Left renal cortex interstitium (tissue), 4 donors: ENCODE data around the gene ETV6. TPM values are rescaled to one million over a fixed set of nuclear protein-coding genes. Genes with fewer than 3 reads are reported as not detected.

Source experiments
- DNase-seq, 4 donors: peaks; one replicate each; pipeline ENCODE4 v3.0.0-alpha.2; 2013; ENCODE audit warnings: low read depth in 4 of 4, low spot score in 2 of 4, missing footprints in 1 of 4
- polyA plus RNA-seq, 4 donors: library from polyadenylated mRNA; unstranded; fragments of 120-200 nt; gene quantifications; one replicate each; pipeline ENCODE4 v1.2.1, GENCODE V29; 2013; ENCODE audit not compliant: insufficient read length in 4 of 4

The ETV6 gene
- polyA plus RNA-seq, 4 donors: 11.7 to 14.7 (median 14.1) TPM

DNA sequence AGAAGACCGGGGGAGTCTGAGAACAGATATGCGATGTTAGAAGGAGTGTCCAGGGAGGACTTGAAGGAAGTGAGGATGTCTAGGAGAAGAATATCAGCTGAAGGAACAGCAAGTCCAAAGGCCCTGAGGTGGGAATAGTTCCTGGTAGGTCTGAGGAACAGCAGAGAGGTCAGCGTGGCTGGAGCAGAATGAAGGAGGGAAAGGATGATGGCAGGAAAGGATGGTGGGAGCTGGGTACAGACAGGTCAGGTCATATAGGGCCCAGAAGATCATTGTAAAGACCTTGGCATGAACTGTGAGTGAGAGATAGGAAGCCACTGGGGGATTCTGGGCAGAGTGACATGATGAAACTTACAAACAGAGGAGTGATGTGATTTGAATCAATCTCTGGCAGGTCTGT, 171.0 kb downstream of the ETV6 start:
- no peak for DNase-seq

DNA sequence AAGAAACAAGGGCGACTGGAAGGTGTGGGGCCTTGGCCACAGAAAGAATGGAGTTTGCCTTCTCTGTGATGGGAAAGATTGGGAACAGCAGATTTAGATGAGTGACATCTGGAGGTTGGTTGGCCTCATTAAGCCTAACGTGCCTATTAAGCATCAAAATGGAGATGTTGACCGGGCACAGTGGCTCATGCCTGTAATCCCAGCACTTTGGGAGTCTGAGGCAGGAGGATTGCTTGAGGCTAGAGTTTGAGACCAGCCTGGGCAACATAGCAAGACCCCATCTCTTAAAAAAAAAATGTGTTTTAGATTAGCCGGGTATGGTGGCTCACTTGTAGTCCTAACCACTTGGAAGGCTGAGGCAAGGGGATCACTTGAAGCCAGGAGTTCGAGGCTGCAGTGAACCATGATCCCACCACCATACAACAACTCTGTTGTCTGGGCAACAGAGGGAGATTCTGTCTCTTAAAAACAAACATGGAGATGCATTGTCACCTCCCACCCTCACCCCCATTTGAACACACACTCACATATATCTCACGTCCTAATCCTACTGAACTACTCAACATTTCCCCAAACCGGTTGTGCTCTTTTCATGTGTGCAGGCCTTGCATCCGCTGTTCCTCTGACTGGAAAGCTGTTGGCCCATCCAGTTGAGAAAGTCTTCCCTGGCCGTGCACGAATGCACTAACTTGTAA, 172.1 kb downstream of the ETV6 start:
- DNase-seq: no peak

DNA sequence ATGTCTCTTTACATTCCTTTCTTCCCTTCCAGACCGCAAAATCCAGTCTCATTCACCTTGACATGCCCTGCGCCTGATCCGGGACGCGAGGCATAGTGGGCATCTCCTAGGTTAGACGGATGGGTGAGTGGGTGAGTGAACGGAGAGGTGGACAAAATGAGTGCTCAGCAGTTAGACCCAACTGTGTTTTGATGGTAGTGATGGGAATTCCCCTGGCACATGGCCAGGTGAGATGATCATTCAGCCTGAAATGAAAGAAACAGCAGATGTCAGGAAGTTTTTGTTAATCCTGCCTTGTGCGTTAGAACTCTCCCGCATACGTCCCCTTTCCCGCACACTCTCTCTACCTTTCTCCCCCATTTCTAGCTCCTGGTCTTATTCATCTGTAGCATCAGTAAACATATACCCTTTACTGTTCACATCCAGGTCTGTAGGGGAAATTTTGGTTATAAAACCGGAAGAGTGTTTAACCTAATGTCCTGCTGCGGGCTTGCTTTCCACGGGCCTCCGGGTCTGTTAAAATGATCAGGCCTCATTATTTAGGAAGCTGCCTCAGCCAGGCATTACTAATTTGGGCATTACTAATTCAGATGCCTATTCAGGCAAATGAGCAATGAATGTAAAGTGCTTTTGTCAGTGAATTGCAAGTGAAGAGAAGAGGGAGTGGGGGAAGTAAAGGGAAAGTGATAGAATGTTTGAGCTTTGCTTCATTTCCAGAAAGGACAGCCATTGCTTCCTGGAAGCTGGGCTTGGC, 172.8 kb downstream of the ETV6 start:
- DNase-seq: no peak

- DNase-seq: no peak
Observed at GRCh38 chr12:11823043-11823442, 173.6 kb downstream of the ETV6 start.

DNA sequence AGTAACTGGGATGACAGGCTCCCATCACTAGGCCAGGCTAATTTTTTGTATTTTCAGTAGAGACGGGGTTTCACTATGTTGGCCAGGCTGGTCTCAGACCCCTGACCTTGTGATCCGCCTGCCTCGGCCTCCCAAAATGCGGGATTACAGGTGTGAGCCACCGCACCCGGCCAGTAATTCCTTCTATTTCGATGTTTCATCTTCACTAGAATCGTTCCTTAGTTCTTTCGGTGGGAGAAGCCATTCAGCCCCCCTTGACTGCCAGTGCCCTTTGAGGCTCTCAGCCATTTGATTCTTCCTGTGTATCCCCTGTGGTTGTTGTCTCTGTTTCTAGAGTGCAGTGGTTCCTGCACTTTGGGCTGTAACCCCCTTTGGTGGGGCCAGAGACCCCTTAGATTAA, 174.1 kb downstream of the ETV6 start:
- DNase-seq: no peak

DNA sequence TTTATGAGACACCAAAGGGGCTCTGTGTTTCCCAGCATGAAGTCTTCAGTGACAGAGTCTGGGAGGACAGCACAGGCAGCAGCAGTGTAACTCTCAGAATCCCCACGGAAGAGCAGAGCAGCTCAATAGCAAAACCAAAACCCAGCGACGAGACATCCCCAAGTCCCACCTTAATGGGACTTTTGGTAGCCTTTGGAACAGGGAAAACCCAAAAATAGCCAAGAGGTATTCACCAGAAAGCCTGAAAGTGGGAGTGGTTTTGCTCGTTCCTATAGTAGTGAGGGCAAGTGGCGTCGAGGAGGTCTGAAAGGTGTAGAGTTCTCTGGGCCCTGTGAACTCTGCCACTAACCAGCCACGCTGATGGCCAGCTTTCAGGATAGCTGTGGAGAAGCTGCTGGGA, 174.6 kb downstream of the ETV6 start:
- DNase-seq: no peak

DNA sequence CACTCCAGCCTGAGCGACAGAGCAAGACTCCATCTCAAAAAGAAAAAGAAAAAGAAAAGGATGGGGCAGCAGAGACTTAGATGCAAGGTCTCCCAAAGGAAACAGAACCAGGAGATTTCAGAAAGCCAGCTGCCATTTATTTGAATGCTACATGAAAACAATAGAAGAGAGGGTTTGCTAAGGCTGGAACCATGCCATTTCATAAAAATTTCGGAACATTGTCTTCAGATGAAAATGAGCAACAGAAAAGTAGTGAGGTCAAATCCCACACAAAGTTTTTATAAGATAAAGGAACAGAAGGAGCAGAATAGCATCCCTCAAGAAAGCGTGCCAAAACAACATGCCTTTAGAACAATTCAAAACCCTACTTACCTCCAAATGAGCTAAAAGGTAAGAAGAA, 175.3 kb downstream of the ETV6 start:
- no peak for DNase-seq

DNA sequence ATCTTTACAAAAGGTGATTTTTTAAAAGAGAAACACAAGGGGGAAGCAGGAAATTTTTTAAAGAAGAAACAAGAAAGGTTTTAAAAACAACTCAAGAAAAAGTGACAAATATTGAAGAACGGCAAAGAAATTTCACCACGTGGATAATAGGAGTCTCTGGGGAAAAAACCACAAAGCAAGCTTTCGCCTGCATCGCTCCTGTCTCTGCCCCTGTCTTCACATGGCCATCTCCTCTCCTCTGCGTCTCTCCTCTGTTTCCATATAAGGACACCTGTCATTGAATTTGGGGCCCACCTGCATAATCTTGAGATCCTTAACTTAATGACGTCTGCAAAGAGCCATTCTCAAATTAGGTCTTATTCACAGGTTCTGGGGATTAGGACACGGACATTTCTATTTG, 175.8 kb downstream of the ETV6 start:
- DNase-seq: no peak

DNA sequence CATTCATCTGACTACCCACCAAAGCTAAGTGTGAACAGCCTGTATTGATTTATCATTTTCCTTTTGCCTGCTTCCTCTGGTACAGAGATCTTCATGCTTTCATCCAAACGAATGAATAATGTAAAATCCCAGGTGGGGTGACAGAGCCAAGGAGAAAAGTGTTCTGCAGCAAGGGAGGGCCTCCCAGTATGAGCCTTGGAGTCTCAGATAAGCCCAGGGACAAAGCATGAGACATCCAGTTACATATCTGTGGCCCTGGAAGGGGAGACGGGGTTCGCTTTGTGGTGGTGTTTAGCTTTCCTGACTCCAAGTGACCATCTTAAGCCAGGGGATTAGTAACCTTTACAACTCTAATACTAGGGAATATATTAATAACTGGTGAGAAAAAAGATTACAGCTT, 177.1 kb downstream of the ETV6 start:
- DNase-seq: no peak

- DNase-seq: no peak
Observed at GRCh38 chr12:11827091-11828061, 177.9 kb downstream of the ETV6 start.

GRCh38 chr12:11829764-11830194, 180.3 kb downstream of the ETV6 start:
- DNase-seq: no peak

DNA sequence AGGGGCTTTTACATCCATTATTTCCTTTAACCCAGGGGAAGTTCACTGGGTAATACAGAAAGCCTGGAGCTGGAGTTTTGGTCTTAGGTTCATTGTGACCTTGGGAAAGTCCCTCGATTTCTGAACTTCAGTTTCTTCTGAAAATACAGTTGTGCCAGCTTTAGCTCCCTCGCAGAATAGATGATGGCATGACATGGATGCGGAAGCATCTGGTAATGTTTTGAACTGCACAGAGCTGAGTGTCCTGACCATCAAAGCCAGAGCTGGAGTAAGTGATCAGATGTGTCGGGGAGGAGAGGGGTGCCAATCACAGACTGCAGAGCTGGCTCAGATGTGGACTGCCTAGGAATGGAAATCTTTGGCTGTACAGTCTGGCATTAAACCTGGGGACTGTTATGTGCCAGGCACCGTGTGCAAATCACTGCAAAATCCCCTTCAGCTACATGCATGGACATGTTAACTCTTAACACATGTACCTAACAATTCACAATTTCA, 180.9 kb downstream of the ETV6 start:
- no peak for DNase-seq

DNA sequence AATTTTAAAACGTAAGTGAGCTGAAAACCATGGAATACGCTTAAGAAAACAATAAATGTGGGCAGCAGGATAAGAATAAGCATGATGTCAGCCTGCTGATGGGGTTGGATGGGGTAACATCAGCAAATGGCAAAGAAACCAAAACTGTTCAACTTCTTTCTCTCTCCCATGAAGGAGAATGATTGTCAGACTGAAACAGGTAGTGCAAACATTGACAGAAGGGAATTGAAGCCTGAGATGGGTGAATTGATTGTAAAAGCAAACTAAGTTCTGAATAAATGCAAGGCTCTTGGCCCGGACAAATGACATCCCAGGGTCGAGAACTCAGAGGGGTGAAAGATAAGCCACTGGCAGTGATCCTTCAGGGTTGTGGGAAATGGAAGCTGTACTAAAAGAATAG, 182.6 kb downstream of the ETV6 start:
- DNase-seq: no peak

GRCh38 chr12:11833174-11833895, 183.9 kb downstream of the ETV6 start:
- DNase-seq: no peak

DNA sequence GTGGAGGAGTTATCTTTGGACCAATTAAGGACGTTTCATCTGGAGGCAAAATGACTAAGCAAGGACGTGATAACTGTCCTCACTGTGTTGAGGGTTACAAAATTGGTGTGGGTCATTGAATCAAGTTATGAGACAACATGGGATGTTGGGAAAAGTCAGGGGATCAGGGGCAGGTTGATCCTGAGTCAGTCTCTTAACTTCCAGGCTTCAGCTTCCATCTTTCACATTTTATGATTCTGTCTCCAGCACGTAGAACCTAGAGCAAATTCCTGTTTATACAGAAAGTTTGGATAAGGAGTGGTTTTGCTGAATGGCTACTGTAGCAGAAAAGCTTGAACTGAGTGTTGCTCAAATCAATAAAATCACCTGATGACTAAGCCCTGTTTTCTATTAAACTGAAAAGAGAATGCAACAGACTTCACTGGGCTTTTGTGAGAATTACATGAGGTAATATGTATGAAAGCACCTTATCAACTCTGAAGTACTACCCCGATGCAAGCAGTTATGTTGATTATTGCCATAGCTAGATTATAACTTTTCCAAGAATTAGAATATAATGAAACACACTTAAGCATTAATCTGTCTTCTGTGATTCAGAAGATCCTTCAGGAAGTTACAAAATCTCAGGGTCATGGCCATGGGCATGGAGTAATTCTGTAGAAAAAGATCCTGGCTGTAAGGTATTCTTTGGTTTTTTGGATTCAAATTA, 184.8 kb downstream of the ETV6 start:
- no peak for DNase-seq

GRCh38 chr12:11834931-11835330, 185.5 kb downstream of the ETV6 start:
- DNase-seq: no peak

DNA sequence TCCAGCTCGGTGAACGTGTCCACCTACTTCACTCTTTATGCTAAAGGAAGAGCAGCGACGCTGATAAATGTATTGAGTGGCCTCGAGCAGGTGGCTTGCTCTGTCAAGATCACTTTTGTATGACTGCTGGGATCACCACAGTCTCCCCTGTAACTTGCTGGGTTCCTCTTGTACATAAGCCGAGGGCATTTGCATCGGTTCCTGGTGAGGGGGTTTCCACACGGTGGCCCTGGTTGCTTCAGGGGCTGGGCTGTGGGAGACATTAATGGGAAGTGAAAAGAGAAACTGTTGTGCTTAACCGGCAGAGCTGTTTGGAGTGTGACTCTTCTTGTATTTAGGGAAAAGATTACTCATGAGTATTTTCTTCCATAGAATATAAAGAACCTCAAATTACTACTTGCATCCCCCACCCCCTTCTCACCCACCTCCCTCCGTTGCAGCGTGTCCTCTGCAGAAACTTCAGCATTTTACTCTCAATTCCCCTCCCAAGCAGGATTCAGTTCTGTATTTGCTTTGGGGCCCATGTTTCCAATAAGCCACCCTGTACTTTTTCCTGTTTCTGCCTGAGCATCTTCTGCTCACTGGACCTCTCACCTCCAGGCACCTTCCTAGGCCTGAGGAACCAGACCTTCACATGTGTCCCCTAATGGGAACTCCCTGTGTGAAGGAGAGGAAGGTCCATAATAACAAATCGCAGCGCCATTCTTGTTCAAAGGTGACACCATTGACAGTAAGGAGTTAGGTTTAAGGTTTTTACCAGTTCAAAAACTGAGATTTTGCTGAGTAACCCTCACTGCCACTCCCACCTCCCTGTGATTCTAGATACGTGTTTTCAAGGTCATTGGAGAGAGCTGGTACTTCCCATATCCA, 187.0 kb downstream of the ETV6 start:
- no peak for DNase-seq

GRCh38 chr12:11837216-11837934, 187.9 kb downstream of the ETV6 start:
- no peak for DNase-seq
